OCI-LY3 (cell line): Measurements from ENCODE around the gene ACBD5.
"Not testable (repeated sequence)": the region's sequence is repeated elsewhere in the genome, so short reads cannot be mapped to it uniquely, and the experiment has no call there.

Experiments used
- H2AFZ ChIP-seq: fragments of 200-600, 300-600 bp; shearing (Covaris generic); 2 replicates; pipeline ENCODE4 v1.6.0; 2014; ENCODE audit warnings: antibody characterized with exemption, low read depth, low read length
- H3K27ac ChIP-seq: fragments of 200-600, 300-600 bp; sonication (generic); 2 replicates; pipeline ENCODE4 v1.5.1; 2014; ENCODE audit warnings: mild to moderate bottlenecking, low read length, moderate library complexity, mixed read lengths
- H3K27me3 ChIP-seq: fragments of 200-600, 300-600 bp; sonication (generic); 2 replicates; pipeline ENCODE4 v1.6.1; 2014; ENCODE audit warnings: low read depth, low read length, mixed read lengths
- H3K36me3 ChIP-seq: fragments of 200-600, 300-600 bp; sonication (generic); replicated peaks from 2 replicates; pipeline ENCODE3; 2014; ENCODE audit warnings: low read depth, low read length, mixed read lengths
- H3K4me1 ChIP-seq: fragments of 300-600, 200-600 bp; sonication (generic); 2 replicates; pipeline ENCODE4 v1.6.1; 2014; ENCODE audit warnings: low read length, mixed read lengths
- H3K4me2 ChIP-seq: fragments of 200-600, 300-600 bp; sonication (generic); 2 replicates; pipeline ENCODE4 v1.6.1; 2014; ENCODE audit warnings: low read length, mixed read lengths
- H3K4me3 ChIP-seq: fragments of 300-600, 200-600 bp; sonication (generic); 2 replicates; pipeline ENCODE4 v1.5.1; 2014; ENCODE audit warnings: antibody characterized with exemption, mild to moderate bottlenecking, low read length, moderate library complexity
- H3K79me2 ChIP-seq: fragments of 300-600, 200-600 bp; shearing (Covaris generic); 2 replicates; pipeline ENCODE4 v1.6.1; 2014; ENCODE audit warnings: mild to moderate bottlenecking, low read length, mixed read lengths
- H3K9ac ChIP-seq: fragments of 300-600, 200-600 bp; shearing (Covaris generic); 2 replicates; pipeline ENCODE4 v1.6.0; 2014; ENCODE audit warnings: mild to moderate bottlenecking, low read length, moderate library complexity
- H3K9me3 ChIP-seq: fragments of 200-600, 300-600 bp; shearing (Covaris generic); 2 replicates; pipeline ENCODE4 v1.6.1; 2014; ENCODE audit warnings: low read length, mixed read lengths; ENCODE audit not compliant: insufficient read depth
- H4K20me1 ChIP-seq: fragments of 200-600, 300-600 bp; sonication (generic); 2 replicates; pipeline ENCODE4 v1.6.1; 2016; ENCODE audit warnings: low read length, mixed read lengths; ENCODE audit not compliant: insufficient read depth
- EZH2phosphoT487 ChIP-seq: fragments of 200-600 bp; shearing (Covaris generic); IDR thresholded peaks from 2 replicates; pipeline ENCODE4 v1.6.1; 2018; ENCODE audit warnings: antibody characterized with exemption, mixed run types, low read depth
- TF ChIP-seq, protein P1 (sequence below): fragments of 200-600, 300-600 bp; sonication (generic); IDR thresholded peaks from 2 replicates; pipeline ENCODE4 v1.5.1; 2014; ENCODE audit warnings: antibody characterized with exemption, low read length, low read depth

ACBD5 gene

DNA sequence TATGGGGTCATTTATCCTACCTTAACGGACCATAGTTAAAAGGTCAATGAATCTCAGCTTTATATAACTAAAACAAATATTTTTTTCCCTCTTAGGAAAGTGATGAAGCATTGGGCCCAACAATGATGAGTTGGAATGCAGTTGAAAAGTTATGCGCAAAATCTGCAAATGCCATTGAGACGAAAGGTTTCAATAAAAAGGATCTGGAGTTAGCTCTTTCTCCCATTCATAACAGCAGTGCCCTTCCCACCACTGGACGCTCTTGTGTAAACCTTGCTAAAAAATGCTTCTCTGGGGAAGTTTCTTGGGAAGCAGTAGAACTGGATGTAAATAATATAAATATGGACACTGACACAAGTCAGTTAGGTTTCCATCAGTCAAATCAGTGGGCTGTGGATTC, 70.7 kb downstream of the ACBD5 start:
- Histone ChIP-seq H3K36me3 (peaks cover 47% of the 10 kb centered on the region), H3K4me1 (no peaks in the 10 kb centered on the region), H3K9ac (no peak overlapping the region), H3K4me3 (no peak overlapping the region), H3K27ac (no peak overlapping the region), H4K20me1 (no peaks in the 10 kb centered on the region), H2AFZ (no peak overlapping the region), H3K79me2 (no peaks in the 10 kb centered on the region), H3K4me2 (no peak overlapping the region), H3K27me3 (no peaks in the 10 kb centered on the region), H3K9me3 (no peaks in the 10 kb centered on the region)
- no peak for TF ChIP-seq EZH2phosphoT487
- TF ChIP-seq, protein P1, sequence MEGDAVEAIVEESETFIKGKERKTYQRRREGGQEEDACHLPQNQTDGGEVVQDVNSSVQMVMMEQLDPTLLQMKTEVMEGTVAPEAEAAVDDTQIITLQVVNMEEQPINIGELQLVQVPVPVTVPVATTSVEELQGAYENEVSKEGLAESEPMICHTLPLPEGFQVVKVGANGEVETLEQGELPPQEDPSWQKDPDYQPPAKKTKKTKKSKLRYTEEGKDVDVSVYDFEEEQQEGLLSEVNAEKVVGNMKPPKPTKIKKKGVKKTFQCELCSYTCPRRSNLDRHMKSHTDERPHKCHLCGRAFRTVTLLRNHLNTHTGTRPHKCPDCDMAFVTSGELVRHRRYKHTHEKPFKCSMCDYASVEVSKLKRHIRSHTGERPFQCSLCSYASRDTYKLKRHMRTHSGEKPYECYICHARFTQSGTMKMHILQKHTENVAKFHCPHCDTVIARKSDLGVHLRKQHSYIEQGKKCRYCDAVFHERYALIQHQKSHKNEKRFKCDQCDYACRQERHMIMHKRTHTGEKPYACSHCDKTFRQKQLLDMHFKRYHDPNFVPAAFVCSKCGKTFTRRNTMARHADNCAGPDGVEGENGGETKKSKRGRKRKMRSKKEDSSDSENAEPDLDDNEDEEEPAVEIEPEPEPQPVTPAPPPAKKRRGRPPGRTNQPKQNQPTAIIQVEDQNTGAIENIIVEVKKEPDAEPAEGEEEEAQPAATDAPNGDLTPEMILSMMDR, result no peak

DNA sequence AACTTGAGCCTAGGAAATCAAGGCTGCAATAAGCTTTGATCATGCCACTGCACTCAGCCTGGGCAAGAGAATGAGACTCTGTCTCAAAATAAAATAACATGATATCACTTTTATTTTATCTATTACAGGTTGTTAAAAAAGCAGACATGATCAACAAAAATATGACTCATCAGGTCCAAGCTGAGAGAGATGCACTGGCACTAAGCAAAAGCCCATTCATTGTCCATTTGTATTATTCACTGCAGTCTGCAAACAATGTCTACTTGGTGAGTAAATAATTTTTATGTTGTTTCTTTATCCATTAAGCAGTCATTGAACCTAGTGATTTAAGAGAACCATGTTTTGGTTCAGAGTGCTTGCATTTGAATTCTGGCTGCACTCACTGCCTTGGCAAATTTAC, 82.2 kb downstream of the ACBD5 start:
- Histone ChIP-seq H3K27me3 (no peaks in the 10 kb centered on the region), H3K4me1 (peaks cover 9% of the 10 kb centered on the region), H4K20me1 (peaks cover 5% of the 10 kb centered on the region; the same call in 1 of the 2 replicates), H3K9ac (no peak overlapping the region), H2AFZ (no peak overlapping the region), H3K79me2 (peaks cover 55% of the 10 kb centered on the region), H3K27ac (no peak overlapping the region), H3K4me2 (no peak overlapping the region), H3K4me3 (no peak overlapping the region), H3K9me3 (no peaks in the 10 kb centered on the region), H3K36me3 (peaks cover 26% of the 10 kb centered on the region)
- no peak for TF ChIP-seq EZH2phosphoT487
- TF ChIP-seq, protein P1, result no peak

DNA sequence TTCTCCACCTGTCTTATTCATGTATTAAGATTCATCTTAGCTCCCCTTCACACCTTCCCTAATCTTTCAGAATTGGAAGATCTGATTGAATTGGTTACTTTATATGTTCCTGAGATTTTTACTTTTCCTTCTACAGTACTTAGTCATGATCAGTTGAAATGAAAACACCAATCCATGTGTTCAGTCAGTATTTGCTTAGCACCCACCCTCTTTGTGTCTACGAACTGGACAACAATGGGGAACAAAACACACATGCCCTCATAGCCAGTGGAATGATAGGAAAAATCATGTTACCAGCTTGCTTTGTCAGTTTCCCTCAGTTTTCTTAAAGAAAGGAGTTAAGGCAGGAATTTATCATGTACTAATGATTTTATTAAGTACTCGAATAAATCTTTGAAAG, 83.4 kb downstream of the ACBD5 start:
- Histone ChIP-seq H3K36me3 (peaks cover 29% of the 10 kb centered on the region), H3K9me3 (no peaks in the 10 kb centered on the region), H3K4me1 (peaks cover 18% of the 10 kb centered on the region), H3K27me3 (no peaks in the 10 kb centered on the region), H3K9ac (no peak overlapping the region), H3K27ac (no peak overlapping the region), H2AFZ (no peak overlapping the region), H4K20me1 (peaks cover 15% of the 10 kb centered on the region), H3K4me3 (peak overlapping the region; percentile 81), H3K4me2 (peak overlapping the region; percentile 68), H3K79me2 (peaks cover 67% of the 10 kb centered on the region)
- TF ChIP-seq EZH2phosphoT487, result no peak
- TF ChIP-seq, protein P1, result no peak

DNA sequence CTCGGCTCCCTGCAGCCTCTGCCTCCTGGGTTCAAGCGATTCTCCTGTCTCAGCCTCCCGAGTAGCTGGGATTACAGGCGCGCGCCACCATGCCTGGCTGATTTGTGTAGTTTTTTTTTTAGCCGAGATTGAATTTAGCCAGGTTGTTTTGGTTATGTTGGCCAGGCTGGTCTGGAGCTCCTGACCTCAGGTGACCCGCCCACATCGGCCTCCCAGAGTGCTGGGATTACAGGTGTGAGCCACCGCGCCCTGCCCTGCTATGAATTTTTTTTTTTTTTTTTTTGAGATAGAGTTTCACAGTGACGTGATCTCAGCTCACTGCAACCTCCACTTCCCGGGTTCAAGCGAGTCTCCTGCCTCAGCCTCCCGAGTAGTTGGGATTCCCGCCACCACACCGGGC, 84.0 kb downstream of the ACBD5 start:
- H3K4me1 ChIP-seq, result peaks cover 21% of the 10 kb centered on the region
- H3K36me3 ChIP-seq, result peaks cover 30% of the 10 kb centered on the region
- not testable (repeated sequence) for H3K27me3 ChIP-seq, H3K9me3 ChIP-seq, H2AFZ ChIP-seq
- H3K4me3 ChIP-seq, result peak overlapping the region; percentile 81
- H3K27ac ChIP-seq, result peak overlapping the region; percentile 91; the same call in 1 of the 2 replicates
- peak overlapping the region; percentile 89 for H3K9ac ChIP-seq
- peaks cover 73% of the 10 kb centered on the region for H3K79me2 ChIP-seq
- H4K20me1 ChIP-seq, result peaks cover 16% of the 10 kb centered on the region
- peak overlapping the region; percentile 68 for H3K4me2 ChIP-seq
